ENCODE measurements around the gene EIF6.

- TF ChIP-seq TCF12 (IDR thresholded peaks at IDR 0.05; ENCODE audit: low read depth, low read length) (no peak), SUZ12 (IDR thresholded peaks at IDR 0.05; ENCODE audit: low read length) (no peak), RAD21 (IDR thresholded peaks at IDR 0.05 in 1 of 2, conservative IDR thresholded peaks at IDR 0.05 in 1 of 2; ENCODE audit: low read depth in 2 of 2, low read length in 2 of 2) (no peak), EZH2 (IDR thresholded peaks at IDR 0.05; ENCODE audit: low read depth, low read length, severe bottlenecking) (no peak), CEBPB (IDR thresholded peaks at IDR 0.05; ENCODE audit: low read depth, low read length) (no peak), RNF2 (IDR thresholded peaks at IDR 0.05; ENCODE audit: borderline replicate concordance, low read depth, low read length, missing control alignments, poor library complexity, severe bottlenecking) (no peak), YY1 (IDR thresholded peaks at IDR 0.05; ENCODE audit: low read depth, low read length) (no peak), POLR2AphosphoS5 (IDR thresholded peaks at IDR 0.05; ENCODE audit: low read depth, low read length) (no peak), SP2 (IDR thresholded peaks at IDR 0.05; ENCODE audit: low read length) (no peak), ATF2 (IDR thresholded peaks at IDR 0.05; ENCODE audit: low read length) (no peak), GABPA (IDR thresholded peaks at IDR 0.05; ENCODE audit: borderline replicate concordance, insufficient read depth, low read length) (no peak), ZNF274 (IDR thresholded peaks at IDR 0.05; ENCODE audit: borderline replicate concordance, extremely low read depth, low read length) (no peak), SIN3A (conservative IDR thresholded peaks at IDR 0.05 in 1 of 2, IDR thresholded peaks at IDR 0.05 in 1 of 2; ENCODE audit: low read depth in 1 of 2, low read length in 2 of 2) (no peak)
- TF ChIP-seq, protein P1, sequence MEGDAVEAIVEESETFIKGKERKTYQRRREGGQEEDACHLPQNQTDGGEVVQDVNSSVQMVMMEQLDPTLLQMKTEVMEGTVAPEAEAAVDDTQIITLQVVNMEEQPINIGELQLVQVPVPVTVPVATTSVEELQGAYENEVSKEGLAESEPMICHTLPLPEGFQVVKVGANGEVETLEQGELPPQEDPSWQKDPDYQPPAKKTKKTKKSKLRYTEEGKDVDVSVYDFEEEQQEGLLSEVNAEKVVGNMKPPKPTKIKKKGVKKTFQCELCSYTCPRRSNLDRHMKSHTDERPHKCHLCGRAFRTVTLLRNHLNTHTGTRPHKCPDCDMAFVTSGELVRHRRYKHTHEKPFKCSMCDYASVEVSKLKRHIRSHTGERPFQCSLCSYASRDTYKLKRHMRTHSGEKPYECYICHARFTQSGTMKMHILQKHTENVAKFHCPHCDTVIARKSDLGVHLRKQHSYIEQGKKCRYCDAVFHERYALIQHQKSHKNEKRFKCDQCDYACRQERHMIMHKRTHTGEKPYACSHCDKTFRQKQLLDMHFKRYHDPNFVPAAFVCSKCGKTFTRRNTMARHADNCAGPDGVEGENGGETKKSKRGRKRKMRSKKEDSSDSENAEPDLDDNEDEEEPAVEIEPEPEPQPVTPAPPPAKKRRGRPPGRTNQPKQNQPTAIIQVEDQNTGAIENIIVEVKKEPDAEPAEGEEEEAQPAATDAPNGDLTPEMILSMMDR (IDR thresholded peaks at IDR 0.05; ENCODE audit: control extremely low read depth in 1 of 3, insufficient read depth in 1 of 3, low read depth in 1 of 3, low read length in 3 of 3) = no peak
These were observed 16.9 kb upstream of the EIF6 start for GRCh38 chr20:35301426-35301825.

All from H1 (cell line).